Brain microvascular endothelial cell (primary cell): ENCODE data around the gene PCDHA10.
A peak's percentile ranks its signal among the peaks of the same experiment; 100 is the strongest.
"Not testable (repeated sequence)": the region's sequence is repeated elsewhere in the genome, so short reads cannot be mapped to it uniquely, and the experiment has no call there.

Experiments
- DNase-seq: peaks from one replicate; pipeline ENCODE4 v3.0.0-alpha.2; 2020
- H3K27ac ChIP-seq: fragments of 250-450 bp; sonication (Bioruptor Pico); 2 replicates; pipeline ENCODE4 v1.5.1; 2020; ENCODE audit warnings: mild to moderate bottlenecking, moderate library complexity
- H3K27me3 ChIP-seq: fragments of 250-450 bp; sonication (Bioruptor Pico); replicated peaks from 2 replicates; pipeline ENCODE4 v1.5.1; 2020; ENCODE audit warnings: mild to moderate bottlenecking
- H3K36me3 ChIP-seq: fragments of 250-450 bp; sonication (Bioruptor Pico); replicated peaks from 2 replicates; pipeline ENCODE4 v1.5.1; 2020; ENCODE audit warnings: mild to moderate bottlenecking
- H3K4me3 ChIP-seq: 2 replicates; pipeline ENCODE4 v1.5.1; 2011; ENCODE audit warnings: low read depth, mild to moderate bottlenecking, control low read depth, low read length, moderate library complexity
- CTCF ChIP-seq: IDR thresholded peaks from 2 replicates; pipeline ENCODE4 v1.5.1; 2011; ENCODE audit warnings: low read depth, mild to moderate bottlenecking, moderate library complexity, low read length, control low read depth, inconsistent platforms; ENCODE audit errors: missing control alignments
- in situ Hi-C: cut with HindIII; loops from 2 replicates; pipeline ENCODE4 v1.10.0; 2017; ENCODE audit warnings: low sequenced_read_pairs, low pct_ligation_motif_present

Gene PCDHA10

GRCh38 chr5:140833993-140834392 is 21.7 kb upstream of the PCDHA10 start, which contains the start of gene PCDHA7:
PCDHA7 (plus strand) TSS chr5:140834269; CDS start chr5:140834384, 115 bp downstream.
- no peaks in the 10 kb centered on the region for H3K36me3 ChIP-seq
- H3K27ac ChIP-seq: no peak within 1 kb of the TSS
- in situ Hi-C loops: no loop called here
- no peak for DNase-seq
- no peak within 1 kb of the TSS for H3K4me3 ChIP-seq
- no peak for TF ChIP-seq CTCF
- H3K27me3 ChIP-seq: no peaks in the 10 kb centered on the region

GRCh38 chr5:140834439-140835008 is 21.2 kb upstream of the PCDHA10 start:
- H3K4me3 ChIP-seq, H3K36me3 ChIP-seq, H3K27me3 ChIP-seq, H3K27ac ChIP-seq, DNase-seq, in situ Hi-C loops: not testable (repeated sequence)

- DNase-seq: no peak
- in situ Hi-C loops: no loop called here
- no peak overlapping the region for H3K4me3 ChIP-seq
- H3K36me3 ChIP-seq: no peaks in the 10 kb centered on the region
- no peaks in the 10 kb centered on the region for H3K27me3 ChIP-seq
- TF ChIP-seq CTCF: no peak
- H3K27ac ChIP-seq: no peak overlapping the region
These were observed 19.8 kb upstream of the PCDHA10 start for GRCh38 chr5:140835622-140836510.

GRCh38 chr5:140840978-140841962 is 14.4 kb upstream of the PCDHA10 start, which contains the start of gene PCDHA8:
PCDHA8 (plus strand) TSS chr5:140841187; CDS start chr5:140841322, 135 bp downstream.
- Histone ChIP-seq H3K36me3 (no peaks in the 10 kb centered on the region), H3K4me3 (no peak within 1 kb of the TSS), H3K27ac (no peak within 1 kb of the TSS), H3K27me3 (no peaks in the 10 kb centered on the region)
- TF ChIP-seq CTCF: peak; percentile 46
- DNase-seq: no peak
- in situ Hi-C loops: no loop called here

- no peak overlapping the region for H3K4me3 ChIP-seq
- H3K27me3 ChIP-seq: no peaks in the 10 kb centered on the region
- DNase-seq: no peak
- H3K36me3 ChIP-seq: no peaks in the 10 kb centered on the region
- H3K27ac ChIP-seq: no peak overlapping the region
- in situ Hi-C loops: no loop called here
- no peak for TF ChIP-seq CTCF
These were observed 12.6 kb upstream of the PCDHA10 start for GRCh38 chr5:140842798-140843733.
